ENCODE results near the gene UCHL5. TPM values are rescaled to one million over a fixed set of nuclear protein-coding genes. Genes with fewer than 3 reads are reported as not detected.

Gene UCHL5
- total RNA-seq, 1 experiment from 2014 or later: 100 TPM

- Histone ChIP-seq H3K9me3 (ENCODE audit: low read depth, low read length, poor library complexity, severe bottlenecking) (no peaks in the 10 kb centered on the region), H3K27me3 (replicated peaks; ENCODE audit: insufficient read depth, low read depth, low read length, poor library complexity) (no peaks in the 10 kb centered on the region), H3K4me1 (ENCODE audit: insufficient read depth, low read length, poor library complexity, severe bottlenecking) (no peaks in the 10 kb centered on the region), H3K27ac (ENCODE audit: low read depth, low read length, poor library complexity, severe bottlenecking) (no peak overlapping the region), H3K36me3 (ENCODE audit: insufficient read depth, low read length, poor library complexity, severe bottlenecking) (peaks cover 29% of the 10 kb centered on the region), H3K4me3 (ENCODE audit: low read depth, low read length, poor library complexity, severe bottlenecking) (no peak overlapping the region)
- no peak for TF ChIP-seq CTCF (conservative IDR thresholded peaks at IDR 0.05; ENCODE audit: low read depth, low read length)
- no peak for TF ChIP-seq EZH2 (IDR thresholded peaks at IDR 0.05; ENCODE audit: borderline replicate concordance, low read depth, low read length, poor library complexity, severe bottlenecking)
- BruUV-seq (replicated peaks): no TSS peak
- ChIA-PET CTCF (no interaction called here), POLR2A (ENCODE audit: low non-redundant PET) (no interaction called here)
- no peak for DNase-seq (ENCODE audit: low spot score)
- intact Hi-C loops (cut with micrococcal nuclease; ENCODE audit: unreplicated experiment): no loop called here
These were observed 31.7 kb upstream of the UCHL5 start for GRCh38 chr1:193090865-193091264.

DNA sequence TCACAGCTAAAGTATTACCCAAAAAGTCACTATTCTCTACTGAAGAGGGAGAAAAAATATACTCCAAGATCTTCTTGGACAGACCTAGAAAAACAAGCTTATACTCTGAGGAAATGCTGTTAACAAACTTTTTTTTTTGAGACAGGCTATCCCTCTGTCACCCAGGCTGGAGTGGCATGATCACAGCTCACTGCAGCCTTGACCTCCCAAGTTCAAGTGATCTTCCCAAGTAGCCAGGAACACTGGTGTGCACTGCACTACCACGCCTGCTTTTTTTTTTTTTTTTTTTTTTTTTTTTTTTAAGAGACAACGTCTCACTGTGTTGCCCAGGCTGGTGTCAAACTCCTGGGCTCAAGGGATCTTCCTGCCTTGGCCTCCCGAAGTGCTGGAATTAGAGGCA is 28.7 kb upstream of the UCHL5 start:
- ChIA-PET CTCF (no interaction called here), POLR2A (ENCODE audit: low non-redundant PET) (no interaction called here)
- intact Hi-C loops (cut with micrococcal nuclease; ENCODE audit: unreplicated experiment): no loop called here
- TF ChIP-seq EZH2 (IDR thresholded peaks at IDR 0.05; ENCODE audit: borderline replicate concordance, low read depth, low read length, poor library complexity, severe bottlenecking) (no peak), CTCF (conservative IDR thresholded peaks at IDR 0.05; ENCODE audit: low read depth, low read length) (no peak)
- Histone ChIP-seq H3K4me1 (ENCODE audit: insufficient read depth, low read length, poor library complexity, severe bottlenecking) (no peaks in the 10 kb centered on the region), H3K27ac (ENCODE audit: low read depth, low read length, poor library complexity, severe bottlenecking) (no peak overlapping the region), H3K36me3 (ENCODE audit: insufficient read depth, low read length, poor library complexity, severe bottlenecking) (peaks cover 55% of the 10 kb centered on the region), H3K27me3 (replicated peaks; ENCODE audit: insufficient read depth, low read depth, low read length, poor library complexity) (no peaks in the 10 kb centered on the region), H3K9me3 (ENCODE audit: low read depth, low read length, poor library complexity, severe bottlenecking) (no peaks in the 10 kb centered on the region), H3K4me3 (ENCODE audit: low read depth, low read length, poor library complexity, severe bottlenecking) (no peak overlapping the region)
- no TSS peak for BruUV-seq (replicated peaks)
- DNase-seq (ENCODE audit: low spot score): no peak

DNA sequence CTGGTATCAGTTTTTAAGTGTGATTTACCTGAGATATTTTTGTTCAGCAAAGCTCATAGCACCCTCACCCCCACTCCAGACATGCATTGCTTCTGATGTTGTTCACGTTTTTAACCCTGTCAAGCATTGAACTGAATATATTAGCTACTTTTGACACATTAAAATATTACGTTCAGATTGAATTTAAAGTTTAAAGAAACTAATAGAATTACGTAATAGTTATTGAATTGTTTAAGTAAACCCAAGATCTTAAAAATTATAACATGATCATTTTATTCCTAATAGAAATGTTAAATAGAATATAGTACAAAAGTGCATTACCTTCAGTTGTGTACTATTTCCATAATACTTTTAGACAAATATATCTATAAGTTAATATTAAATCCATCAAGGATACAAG is 27.2 kb upstream of the UCHL5 start:
- no peak for TF ChIP-seq CTCF (conservative IDR thresholded peaks at IDR 0.05; ENCODE audit: low read depth, low read length)
- no peak for TF ChIP-seq EZH2 (IDR thresholded peaks at IDR 0.05; ENCODE audit: borderline replicate concordance, low read depth, low read length, poor library complexity, severe bottlenecking)
- H3K9me3 ChIP-seq (ENCODE audit: low read depth, low read length, poor library complexity, severe bottlenecking): no peaks in the 10 kb centered on the region
- BruUV-seq (replicated peaks): no TSS peak
- ChIA-PET POLR2A (ENCODE audit: low non-redundant PET) (no interaction called here), CTCF (no interaction called here)
- H3K36me3 ChIP-seq (ENCODE audit: insufficient read depth, low read length, poor library complexity, severe bottlenecking): peaks cover 63% of the 10 kb centered on the region
- no peak for DNase-seq (ENCODE audit: low spot score)
- intact Hi-C loops (cut with micrococcal nuclease; ENCODE audit: unreplicated experiment): no loop called here
- H3K4me1 ChIP-seq (ENCODE audit: insufficient read depth, low read length, poor library complexity, severe bottlenecking): no peaks in the 10 kb centered on the region
- no peak overlapping the region for H3K4me3 ChIP-seq (ENCODE audit: low read depth, low read length, poor library complexity, severe bottlenecking)
- H3K27ac ChIP-seq (ENCODE audit: low read depth, low read length, poor library complexity, severe bottlenecking): no peak overlapping the region
- no peaks in the 10 kb centered on the region for H3K27me3 ChIP-seq (replicated peaks; ENCODE audit: insufficient read depth, low read depth, low read length, poor library complexity)

Data from A673 (cell line).